ENCODE results near the gene PTMA.

GRCh38 chr2:231676243-231676642 is 32.1 kb upstream of the PTMA start:
- TF ChIP-seq TAF1 (IDR thresholded peaks at IDR 0.05; ENCODE audit: borderline replicate concordance, low read depth, low read length) (no peak), JUND (IDR thresholded peaks at IDR 0.05) (no peak), CTCF (IDR thresholded peaks at IDR 0.05) (no peak), REST (IDR thresholded peaks at IDR 0.05; ENCODE audit: low read depth, low read length) (no peak), SIN3A (IDR thresholded peaks at IDR 0.05; ENCODE audit: borderline replicate concordance, low read depth, low read length) (no peak), EZH2phosphoT487 (IDR thresholded peaks at IDR 0.05; ENCODE audit: borderline replicate concordance, low read depth) (no peak), USF2 (IDR thresholded peaks at IDR 0.05; ENCODE audit: borderline replicate concordance, low read depth, low read length) (no peak), ZBTB33 (IDR thresholded peaks at IDR 0.05; ENCODE audit: borderline replicate concordance, low read depth) (no peak)

Measured in SK-N-SH (cell line).